KOPT-K1 (cell line): Measurements from ENCODE around the gene ATXN10.

Experiments used
- H3K27ac ChIP-seq: fragments of 200-600 bp; sonication (generic); 2 replicates; pipeline ENCODE4 v1.5.1; 2016; ENCODE audit warnings: antibody characterized with exemption, mild to moderate bottlenecking, low read depth, low read length; ENCODE audit not compliant: poor library complexity, severe bottlenecking
- H3K36me3 ChIP-seq: fragments of 200-600 bp; sonication (generic); 2 replicates; pipeline ENCODE4 v1.5.1; 2017; ENCODE audit warnings: antibody characterized with exemption, mild to moderate bottlenecking, low read length, moderate library complexity; ENCODE audit not compliant: insufficient read depth
- H3K9me3 ChIP-seq: fragments of 200-600 bp; sonication (generic); 2 replicates; pipeline ENCODE4 v1.5.1; 2017; ENCODE audit warnings: antibody characterized with exemption, low read length, mild to moderate bottlenecking; ENCODE audit not compliant: insufficient read depth, poor library complexity, severe bottlenecking

ATXN10 gene

GRCh38 chr22:45638834-45639746 lies 32.5 kb upstream of the ATXN10 start:
- peak overlapping the region; percentile 59 for H3K27ac ChIP-seq

GRCh38 chr22:45639747-45640102 lies 31.9 kb upstream of the ATXN10 start:
- peak overlapping the region; percentile 59 for H3K27ac ChIP-seq
- H3K9me3 ChIP-seq: no peaks in the 10 kb centered on the region
- no peaks in the 10 kb centered on the region for H3K36me3 ChIP-seq

More at GRCh38 chr22:45638834-45639746, 32.5 kb upstream of the ATXN10 start:
- no peaks in the 10 kb centered on the region for H3K9me3 ChIP-seq
- no peaks in the 10 kb centered on the region for H3K36me3 ChIP-seq

- Histone ChIP-seq H3K27ac (peak overlapping the region; percentile 59), H3K36me3 (no peaks in the 10 kb centered on the region), H3K9me3 (no peaks in the 10 kb centered on the region)
Observed at GRCh38 chr22:45640291-45640940, 31.2 kb upstream of the ATXN10 start.

GRCh38 chr22:45640941-45641621 lies 30.6 kb upstream of the ATXN10 start:
- Histone ChIP-seq H3K9me3 (no peaks in the 10 kb centered on the region), H3K27ac (peak overlapping the region; percentile 59), H3K36me3 (no peaks in the 10 kb centered on the region)

DNA sequence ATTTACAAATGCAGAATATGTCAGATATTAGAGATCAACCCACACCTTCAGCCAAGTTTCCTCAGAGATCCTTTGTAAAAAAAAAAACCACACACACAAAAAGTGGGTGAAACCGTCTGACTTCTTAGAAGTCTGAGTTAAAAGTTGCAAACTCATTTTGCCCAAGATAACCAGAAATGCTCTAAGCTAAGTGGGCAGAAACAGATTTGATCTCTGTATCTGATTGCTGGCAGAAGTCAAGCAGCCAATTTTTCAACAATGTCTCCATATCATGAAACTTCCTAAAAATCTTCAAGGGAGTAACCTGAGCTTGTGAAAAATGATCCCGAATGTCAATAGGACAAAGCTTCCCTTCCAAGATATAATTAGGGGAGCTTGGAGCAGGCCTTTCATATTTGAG lies 28.6 kb upstream of the ATXN10 start:
- H3K36me3 ChIP-seq: no peaks in the 10 kb centered on the region
- H3K9me3 ChIP-seq: no peaks in the 10 kb centered on the region
- H3K27ac ChIP-seq: no peak overlapping the region

- Histone ChIP-seq H3K9me3 (no peaks in the 10 kb centered on the region), H3K36me3 (no peaks in the 10 kb centered on the region), H3K27ac (no peak overlapping the region)
Observed at GRCh38 chr22:45644714-45645113, 26.9 kb upstream of the ATXN10 start.

DNA sequence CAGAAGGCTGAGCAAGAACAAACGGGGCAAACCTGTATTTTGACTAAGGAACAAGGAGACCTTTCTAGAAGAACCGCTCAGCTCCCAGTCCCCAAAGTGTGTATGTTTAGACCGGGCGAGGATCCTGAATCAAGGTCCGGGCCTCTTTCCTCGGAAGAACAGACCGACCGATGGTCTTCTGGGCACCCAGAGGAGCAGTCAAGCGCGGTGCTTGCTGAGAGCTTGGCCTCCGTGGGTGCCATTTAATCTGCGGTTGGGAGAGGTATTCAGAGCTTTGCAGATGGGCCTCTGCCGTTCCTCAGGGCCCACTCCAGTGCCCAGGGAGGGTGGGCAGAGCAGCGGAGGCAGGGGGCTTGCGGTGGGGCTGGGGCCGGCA lies 26.5 kb upstream of the ATXN10 start:
- Histone ChIP-seq H3K27ac (no peak overlapping the region), H3K36me3 (no peaks in the 10 kb centered on the region), H3K9me3 (no peaks in the 10 kb centered on the region)

GRCh38 chr22:45645526-45646414 lies 25.9 kb upstream of the ATXN10 start:
- Histone ChIP-seq H3K9me3 (no peaks in the 10 kb centered on the region), H3K36me3 (no peaks in the 10 kb centered on the region), H3K27ac (no peak overlapping the region)

DNA sequence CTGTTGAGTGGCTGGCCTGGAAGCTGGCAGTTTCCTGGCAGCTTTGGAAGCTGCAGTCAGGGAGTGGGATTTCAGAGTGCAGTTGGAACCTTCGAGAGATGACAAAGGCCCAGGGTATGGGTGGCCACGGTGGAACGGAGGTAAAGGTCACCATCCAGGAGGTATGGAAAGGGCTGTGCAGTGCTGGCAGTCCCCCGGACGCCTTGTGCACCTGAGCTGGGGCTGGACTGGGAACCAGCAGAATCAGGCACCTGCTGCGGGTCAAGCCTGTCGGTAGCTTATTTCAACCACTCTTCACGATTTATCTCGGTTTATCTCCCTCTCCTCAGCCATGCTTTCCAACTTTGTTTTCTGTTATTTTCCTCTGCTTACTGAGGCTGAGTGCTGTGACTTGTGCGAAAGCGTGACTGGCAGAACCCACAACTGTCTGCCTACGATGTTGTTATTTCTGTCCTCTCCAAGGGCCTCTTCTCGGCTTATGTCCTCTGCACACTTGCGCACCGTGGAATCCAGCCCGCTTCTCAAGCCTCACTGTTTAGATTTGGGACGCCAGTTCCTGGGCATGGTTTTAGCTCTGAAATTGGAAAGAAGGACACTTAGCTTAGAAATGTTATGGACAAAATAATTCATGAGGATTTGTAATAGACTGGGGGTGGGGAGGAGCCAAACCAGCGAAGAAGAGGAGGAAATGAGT lies 24.0 kb upstream of the ATXN10 start:
- H3K36me3 ChIP-seq: no peaks in the 10 kb centered on the region
- H3K9me3 ChIP-seq: no peaks in the 10 kb centered on the region
- no peak overlapping the region for H3K27ac ChIP-seq

DNA sequence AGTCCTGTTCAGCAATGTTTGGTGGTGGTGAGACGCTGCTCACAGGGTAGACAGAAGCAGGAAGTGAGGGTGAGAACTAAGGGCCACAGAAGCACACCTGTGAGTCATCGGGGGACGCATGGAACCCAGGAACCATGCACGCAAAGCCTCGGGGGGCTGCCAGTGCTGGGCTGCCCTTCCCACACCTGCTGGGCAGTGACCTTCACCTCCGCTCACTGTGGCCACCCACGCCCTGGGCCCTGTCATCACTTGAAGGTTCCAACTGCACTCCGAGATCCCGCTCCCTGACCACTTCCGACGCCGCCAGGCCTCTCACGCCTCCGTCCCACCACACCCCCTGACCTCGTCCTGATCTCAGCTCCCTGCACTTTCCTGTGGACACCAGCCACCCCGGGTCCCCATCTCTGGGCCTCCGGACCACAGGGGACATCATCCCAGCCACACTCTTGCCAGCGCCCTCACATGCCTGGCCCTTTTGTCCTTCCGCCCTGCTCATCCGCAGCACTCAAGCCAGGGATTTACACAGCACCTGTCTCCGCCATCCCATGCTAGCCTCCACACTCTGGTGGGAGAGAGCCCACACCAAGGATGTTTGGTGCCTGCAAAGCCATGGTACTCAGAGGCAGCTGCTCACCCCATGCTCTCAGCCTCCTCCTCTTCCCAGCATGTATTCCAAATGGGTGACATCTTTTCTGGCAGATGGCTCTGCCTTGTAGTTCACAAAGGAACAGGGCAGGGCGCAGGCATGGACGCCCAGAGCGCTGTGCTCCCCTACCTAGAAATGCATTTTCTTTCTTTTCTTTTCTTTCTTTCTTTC lies 23.1 kb upstream of the ATXN10 start:
- H3K27ac ChIP-seq: no peak overlapping the region
- H3K36me3 ChIP-seq: no peaks in the 10 kb centered on the region
- no peaks in the 10 kb centered on the region for H3K9me3 ChIP-seq

DNA sequence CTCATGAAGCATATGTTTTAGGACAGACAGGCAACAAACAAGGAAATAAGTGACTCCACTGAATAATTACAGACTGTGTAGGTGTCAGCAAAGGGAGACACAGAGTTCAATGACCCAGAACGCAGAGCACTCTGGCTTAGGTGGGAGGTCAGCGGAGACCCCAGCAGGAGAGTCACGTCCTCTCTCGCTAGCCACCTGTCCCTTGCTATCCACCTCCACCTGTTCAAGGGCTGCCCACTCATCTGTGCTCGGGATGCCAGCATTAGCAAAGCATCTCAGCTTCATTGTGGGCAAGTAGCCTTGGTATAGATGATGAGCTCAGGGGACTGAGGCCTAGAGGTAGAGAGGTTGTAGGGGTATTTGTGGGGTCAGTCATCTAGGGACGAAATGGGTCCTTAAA lies 21.8 kb upstream of the ATXN10 start:
- Histone ChIP-seq H3K36me3 (no peaks in the 10 kb centered on the region), H3K9me3 (no peaks in the 10 kb centered on the region), H3K27ac (no peak overlapping the region)

GRCh38 chr22:45650721-45651120 lies 20.9 kb upstream of the ATXN10 start:
- H3K36me3 ChIP-seq: no peaks in the 10 kb centered on the region
- no peak overlapping the region for H3K27ac ChIP-seq
- H3K9me3 ChIP-seq: no peaks in the 10 kb centered on the region

DNA sequence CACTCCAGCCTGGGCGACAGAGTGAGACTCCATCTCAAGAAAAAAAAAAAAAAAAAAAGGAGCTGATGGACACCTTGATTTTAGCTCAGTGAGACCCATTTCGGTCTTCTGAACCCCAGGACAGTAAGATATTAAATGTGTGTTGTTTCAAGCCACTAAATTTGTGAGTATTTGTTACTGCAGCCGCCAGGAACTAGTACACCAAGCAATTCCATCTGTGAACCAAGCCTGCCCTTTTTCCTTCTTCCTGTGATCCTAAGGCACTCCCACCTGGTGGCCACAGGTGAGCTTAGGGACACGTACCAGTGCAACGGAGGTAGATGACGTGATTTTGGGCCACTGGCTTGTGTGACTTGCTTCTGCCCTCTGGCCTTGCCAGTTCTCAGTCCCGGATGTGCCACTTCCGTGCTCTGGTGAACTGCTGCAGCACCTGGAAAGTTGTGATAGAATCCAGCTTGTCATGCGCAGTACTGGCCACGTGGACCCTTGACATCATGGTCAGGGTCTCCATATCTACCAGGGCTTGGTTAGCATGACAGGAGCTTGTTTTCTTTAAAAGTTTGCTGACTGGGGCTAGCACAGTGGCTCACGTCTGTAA lies 19.6 kb upstream of the ATXN10 start:
- H3K27ac ChIP-seq: no peak overlapping the region

More for the DNA sequence above, 19.6 kb upstream of the ATXN10 start:
- Histone ChIP-seq H3K36me3 (no peaks in the 10 kb centered on the region), H3K9me3 (no peaks in the 10 kb centered on the region)
